Measurements from ENCODE around the gene SCNN1G. TPM values are rescaled to one million over a fixed set of nuclear protein-coding genes. Genes with fewer than 3 reads are reported as not detected.

Gene SCNN1G
- polyA plus RNA-seq, 3 donors: 35.2 to 61.2 (median 42.2) TPM

DNA sequence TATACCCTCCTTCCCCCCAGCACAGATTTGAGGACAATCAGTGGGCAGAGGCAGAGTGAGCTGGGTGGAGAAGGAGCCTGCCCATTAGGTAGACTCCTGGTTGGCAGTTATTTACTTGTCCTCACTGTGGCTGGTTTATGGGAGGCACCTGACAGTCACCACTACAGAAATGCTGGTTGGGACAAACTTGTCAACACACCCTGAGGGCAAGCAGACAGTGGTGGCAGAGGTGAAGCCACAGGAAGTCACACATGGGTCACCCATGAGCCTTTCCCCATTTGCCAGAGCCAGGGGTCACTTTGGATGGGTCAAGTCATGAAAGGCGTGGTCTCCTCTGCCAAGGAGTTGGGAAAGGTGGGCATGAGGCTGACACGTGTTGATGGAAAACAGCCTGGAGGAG, 6.4 kb downstream of the SCNN1G start:
- DNase-seq: no peak

DNA sequence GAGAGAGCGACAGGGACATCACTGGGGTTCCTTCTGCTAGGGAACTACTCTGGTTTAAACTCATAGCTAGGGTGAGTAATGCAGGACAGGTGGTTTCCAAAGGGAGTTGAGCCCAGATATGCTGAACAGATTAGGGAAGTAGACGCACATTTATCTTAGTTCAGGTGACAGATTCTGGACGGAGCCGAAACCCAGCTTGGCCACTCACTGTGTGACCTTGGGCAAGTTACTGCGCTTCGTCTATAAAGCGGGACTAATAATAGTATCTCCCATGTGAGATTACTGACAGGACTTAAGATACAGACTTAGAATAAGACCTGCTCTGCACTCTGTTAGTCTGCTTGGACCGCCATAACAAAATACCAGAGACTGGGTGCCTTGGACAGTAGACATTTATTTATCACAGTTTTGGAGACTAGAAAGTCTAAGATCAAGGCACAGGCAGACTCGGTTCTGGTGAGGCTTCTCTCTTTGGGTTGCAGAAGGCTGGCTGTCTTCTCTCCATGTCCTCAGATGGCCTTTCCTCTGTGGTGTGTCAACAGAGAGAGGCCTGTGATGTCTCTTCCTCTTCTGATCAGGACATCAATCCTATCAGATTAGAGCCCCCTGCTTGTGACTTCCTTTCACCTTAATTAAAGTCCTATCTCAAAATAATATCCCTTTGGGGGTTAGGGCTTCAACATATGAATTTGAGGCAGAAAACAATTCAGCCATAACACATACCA, 12.1 kb downstream of the SCNN1G start:
- DNase-seq: no peak

DNA sequence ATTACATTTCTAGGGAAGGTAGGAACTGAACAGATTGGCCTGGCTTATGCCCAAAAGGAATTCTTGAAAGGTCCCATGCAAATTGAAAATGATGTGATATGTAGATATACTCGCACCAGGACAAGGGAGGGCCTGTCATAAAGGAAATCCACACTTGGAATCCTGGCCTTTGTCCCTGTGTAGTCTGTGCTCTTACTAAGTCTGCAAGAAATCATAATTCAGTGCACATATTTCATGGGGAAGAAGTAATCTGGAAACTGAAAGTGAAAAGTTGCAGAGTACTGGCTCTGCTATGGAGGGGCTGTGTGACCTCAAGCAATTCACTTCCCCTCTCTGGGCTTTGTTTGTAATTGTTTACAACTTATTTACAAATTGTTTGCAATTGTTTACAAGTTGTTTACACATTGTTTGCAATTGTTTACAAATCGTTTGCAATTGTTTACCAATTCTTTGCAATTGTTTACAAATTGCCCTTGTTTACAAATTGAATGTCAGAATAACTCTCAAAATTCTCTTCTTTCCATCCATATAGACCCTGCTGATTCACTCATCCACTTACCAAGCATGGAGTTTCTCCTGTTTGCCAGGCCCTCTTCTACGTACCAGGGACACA, 12.9 kb downstream of the SCNN1G start:
- DNase-seq: no peak

DNA sequence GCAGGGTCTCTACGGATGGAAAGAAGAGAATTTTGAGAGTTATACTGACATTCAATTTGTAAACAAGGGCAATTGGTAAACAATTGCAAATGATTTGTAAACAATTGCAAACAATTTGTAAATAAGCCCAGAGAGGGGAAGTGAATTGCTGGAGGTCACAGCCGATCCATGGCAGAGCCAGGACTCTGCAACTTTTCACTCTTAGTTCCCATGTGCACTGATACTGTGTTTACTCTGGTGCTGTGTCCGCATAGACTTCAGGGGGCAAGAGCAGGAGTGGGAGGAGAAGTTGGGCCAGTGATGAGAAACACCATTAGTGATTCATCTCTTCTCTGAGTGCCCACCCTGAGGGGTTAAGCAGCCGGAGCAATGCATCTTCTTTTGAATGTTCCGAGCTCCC, 14.0 kb downstream of the SCNN1G start:
- DNase-seq: no peak

DNA sequence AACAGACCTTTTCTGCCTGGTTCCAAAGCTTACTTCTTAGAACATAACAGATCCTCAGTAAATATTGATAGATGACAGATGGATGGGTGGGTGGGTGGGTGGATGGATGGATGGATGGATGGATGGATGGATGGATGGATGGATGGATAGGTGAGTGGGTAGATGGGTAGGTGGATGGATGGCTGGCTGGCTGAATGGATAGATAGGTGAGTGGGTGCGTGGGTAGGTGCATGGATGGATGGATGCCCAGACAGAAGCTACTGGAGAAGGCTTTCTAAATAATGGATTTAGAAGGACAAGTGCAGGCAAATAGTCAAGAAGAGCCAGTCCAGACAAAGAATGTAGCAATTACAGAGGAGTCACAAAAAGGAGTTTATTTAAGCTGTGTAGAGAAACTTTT, 19.6 kb downstream of the SCNN1G start:
- DNase-seq: no peak

DNA sequence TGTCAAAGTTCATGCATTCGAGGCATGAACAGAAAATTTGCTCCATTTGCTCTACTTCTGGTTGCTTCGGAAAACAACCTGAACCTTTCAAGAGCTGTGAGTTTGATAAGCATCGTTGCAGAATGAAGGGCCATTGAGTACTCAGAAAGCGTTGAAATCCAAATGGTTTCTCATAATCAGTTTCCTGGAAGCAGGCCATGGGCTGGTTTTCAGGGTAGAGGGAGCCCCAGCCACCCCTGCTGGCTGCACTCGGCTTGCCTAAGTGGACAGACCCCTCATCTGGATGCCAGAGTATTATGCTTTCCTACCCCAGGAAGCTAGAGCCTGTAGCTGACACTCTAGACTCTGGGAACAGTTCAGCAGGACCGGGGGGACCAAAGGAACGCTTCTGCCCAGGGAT, 24.4 kb downstream of the SCNN1G start:
- DNase-seq: peak; percentile 52

DNA sequence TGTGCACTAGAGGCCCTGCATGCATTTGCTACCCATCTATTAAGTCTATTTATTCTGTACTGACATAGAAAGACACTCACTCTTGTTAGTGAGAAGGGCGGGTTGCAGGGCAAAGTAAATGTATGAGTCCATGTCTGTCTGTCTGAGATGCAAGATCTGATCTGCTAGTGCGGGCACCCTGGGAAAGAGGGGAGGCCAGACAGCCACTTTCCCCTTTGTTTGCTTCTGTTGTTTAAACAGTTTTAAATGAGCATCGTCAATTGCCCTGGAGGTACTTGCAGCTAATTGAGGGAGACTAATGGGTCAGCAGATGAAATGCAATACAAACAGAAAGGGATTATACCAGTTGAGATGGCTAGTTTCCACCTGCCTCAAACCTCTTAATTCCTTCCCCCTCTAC, 24.9 kb downstream of the SCNN1G start:
- DNase-seq: no peak

DNA sequence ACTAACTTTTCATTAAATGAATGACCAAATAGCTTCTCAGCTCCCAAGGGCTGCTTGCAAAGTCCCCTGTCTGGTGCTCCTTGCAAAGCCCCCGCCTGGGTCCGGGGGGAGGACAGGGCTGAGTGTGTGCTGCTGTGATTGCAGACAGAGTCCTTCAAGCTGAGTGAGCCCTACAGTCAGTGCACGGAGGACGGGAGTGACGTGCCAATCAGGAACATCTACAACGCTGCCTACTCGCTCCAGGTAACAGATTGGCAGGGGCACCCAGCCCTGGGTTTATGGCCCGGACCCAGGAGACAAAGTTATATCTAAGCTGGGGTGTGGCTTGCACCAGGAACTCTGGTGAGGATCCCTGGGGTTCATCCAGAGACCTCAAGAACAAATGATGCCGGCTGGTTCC, 27.1 kb downstream of the SCNN1G start:
- DNase-seq: no peak

DNA sequence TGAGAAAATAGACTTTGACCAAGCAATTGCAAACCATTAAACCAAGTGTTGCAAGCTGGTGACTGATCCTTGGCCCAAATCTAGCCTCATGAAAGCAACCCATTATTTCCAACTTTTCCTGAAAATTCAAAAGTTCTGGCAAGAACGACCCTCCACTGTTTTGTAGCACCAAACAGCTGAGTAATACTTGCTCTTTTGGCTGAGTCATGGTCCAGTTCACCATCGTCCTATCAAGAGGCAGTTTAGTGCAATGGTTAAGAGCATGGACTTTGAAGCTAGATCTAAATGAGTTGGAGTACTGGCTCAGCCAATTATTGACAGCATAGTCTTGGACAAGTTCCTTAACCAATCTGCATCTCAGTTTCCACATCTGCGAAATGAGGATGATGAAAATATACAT, 31.3 kb downstream of the SCNN1G start:
- no peak for DNase-seq

DNA sequence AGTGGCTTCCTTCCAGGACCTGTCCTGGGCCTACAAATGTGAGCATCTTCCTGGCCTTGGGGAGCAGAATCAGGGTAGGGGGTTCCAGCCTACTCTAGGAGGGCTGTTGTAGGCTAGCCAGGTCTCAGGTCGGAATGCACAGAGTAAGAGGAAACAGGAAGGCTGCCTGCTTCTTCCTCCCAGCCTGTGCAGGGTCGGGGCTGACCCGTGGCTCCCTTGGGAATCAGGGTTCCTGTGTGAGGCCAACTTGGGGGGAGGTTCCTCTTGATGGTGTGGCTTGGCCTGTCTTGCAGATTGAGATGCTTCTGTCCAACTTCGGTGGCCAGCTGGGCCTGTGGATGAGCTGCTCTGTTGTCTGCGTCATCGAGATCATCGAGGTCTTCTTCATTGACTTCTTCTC, 32.3 kb downstream of the SCNN1G start:
- DNase-seq: no peak

DNA sequence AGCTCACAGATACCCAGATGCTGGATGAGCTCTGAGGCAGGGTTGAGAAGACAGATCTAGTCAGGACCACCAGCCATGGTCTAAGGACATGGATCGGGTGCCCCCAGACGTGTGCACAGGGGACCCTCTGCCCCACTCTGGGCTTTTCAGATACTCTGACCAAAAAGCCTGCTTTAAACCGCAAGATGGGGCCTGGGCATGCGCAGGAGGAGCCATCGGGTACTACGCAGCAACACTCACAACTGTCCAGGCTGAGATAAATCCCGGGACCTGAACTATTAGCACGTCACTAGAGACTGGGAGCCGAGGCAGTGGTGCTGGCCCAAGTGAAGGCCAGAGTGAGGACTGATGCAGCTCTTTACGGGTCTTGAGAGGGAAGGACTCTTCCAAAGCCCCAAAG, 32.9 kb downstream of the SCNN1G start:
- no peak for DNase-seq

DNA sequence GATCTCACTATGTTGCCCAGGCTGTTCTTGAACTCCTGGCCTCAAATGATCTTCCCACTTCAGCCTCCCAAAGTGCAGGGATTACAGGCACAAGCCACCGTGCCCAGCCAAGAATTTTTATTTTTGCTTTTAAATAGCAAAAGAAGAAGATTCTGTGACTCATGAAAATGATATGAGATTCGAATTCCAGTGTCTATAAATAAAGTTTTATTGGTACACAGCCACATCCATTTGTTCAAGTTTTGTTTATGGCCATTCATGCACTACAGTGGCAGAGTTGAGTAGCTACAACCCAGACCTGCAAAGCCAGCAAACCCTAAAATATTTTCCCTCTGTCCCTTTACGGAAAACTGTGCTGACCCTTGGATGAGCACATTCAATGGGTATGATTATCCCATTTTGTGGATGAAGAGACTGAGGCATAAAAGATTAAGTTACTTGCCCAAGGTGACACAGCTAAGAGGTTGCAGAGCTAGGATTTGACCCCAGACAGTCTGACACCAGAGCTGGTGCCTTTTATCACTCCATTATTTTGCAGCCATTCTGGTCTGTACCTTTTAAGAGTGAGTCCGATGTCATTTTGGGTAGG, 34.2 kb downstream of the SCNN1G start:
- no peak for DNase-seq

DNA sequence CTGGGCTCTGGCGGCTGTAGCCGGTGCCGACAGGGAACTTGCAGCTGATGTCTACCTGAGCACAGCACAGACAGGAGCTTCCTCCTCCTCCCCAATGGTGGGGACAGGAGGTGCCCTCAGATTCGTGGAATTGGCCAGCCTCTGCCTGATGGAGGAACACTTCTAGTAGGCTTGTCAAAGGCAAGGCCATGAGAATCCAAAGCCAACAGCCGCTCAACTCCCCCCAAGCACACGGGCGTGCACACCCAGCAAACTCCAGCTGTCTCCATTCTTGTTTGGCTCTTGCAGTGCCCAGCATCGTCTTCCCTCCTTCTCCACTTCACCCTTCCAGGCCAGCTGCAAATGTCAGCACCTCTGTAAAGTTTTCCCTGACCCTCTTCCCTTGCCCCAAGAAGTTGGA, 35.1 kb downstream of the SCNN1G start:
- no peak for DNase-seq

DNA sequence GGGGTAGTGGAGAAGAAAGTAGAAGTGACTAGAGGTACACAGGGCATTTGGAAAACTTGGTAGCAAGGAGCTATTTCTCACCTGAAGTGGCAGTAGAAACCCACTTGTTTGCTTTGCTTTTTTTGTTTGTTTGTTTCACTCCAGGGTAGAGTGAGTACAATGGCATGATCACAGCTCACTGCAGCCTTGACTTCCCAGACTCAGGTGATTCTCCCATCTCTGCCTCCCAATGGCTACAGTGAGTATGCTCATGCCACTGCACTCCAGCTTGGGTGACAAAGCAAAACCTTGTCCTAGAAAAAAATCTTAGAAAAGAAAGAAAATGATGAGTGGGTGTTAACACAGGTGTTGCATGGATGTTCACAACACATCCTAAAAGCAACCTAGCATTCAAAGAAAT, 40.4 kb downstream of the SCNN1G start:
- DNase-seq: no peak

DNA sequence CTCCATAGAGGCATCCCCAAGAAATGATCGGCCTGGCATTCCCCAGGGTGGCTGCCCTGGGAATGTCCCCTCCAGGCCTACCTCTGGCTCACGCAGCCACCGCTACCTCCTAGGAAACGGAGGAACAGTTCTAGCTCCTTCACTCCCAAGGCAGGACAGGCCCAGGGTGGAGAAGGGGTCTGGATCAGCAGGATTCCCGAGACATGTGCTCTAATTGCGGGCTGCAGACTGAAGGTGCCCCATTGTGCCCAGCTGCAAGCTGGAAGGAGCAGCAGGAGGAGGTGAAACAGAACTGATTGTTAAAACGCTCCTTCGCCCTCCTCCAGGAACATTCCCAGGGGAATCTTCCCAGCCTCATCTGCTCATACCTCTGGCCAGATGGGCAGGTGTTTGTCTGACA, 40.8 kb downstream of the SCNN1G start:
- no peak for DNase-seq

DNA sequence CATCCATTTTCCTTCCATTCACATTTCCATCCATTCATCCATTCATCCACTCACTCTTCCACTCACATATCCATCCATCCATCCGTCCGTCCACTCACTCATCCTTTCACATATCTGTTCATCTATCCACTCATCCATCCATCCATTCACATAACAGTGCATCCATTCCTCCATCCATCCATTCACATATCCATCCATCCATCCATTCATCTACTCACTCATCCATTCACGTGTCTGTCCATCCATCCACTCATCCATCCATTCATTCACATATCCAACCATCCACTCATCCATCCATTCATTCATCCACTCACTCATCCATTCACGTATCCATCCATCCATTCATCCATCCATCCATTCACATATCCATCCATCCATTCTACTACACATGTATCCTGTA, 42.6 kb downstream of the SCNN1G start:
- DNase-seq: no peak

DNA sequence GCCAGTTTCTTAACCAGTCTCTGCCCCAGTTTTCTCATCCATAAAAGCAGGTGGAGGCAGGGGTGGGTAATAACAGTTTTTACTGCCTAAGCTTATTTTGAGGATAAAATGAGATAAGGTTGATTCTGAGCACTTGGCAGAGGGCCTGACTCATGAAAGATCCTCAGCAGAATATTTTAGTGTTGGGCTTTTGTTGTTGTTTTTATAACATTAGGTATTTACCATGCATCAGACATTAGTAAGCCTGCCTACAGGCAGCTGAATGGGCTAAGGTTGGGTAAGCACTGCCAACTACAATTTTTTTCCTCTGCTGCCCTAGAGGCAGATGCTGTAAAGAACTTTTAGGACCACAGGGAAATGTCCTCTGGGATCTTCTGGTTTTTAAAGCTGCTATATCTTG, 43.1 kb downstream of the SCNN1G start:
- no peak for DNase-seq

DNA sequence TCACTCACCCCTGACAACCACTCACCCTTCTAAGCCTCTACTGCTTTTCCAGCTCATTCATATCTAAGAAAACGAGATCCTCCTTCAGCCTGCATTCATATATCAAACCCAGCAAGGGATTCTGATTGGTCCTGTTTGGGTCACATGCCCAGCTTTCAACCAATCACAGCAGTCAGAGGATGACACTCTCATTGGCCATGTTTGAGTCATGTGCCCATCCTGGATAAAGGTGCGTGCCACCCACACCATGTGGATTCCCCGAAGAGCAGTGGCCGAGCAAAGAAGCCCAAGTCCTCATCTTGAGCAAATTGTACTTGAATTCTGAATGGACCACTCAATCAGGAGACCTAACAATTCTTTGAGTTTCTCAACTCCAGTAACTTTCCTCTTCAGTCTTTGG, 45.0 kb downstream of the SCNN1G start:
- DNase-seq: no peak

DNA sequence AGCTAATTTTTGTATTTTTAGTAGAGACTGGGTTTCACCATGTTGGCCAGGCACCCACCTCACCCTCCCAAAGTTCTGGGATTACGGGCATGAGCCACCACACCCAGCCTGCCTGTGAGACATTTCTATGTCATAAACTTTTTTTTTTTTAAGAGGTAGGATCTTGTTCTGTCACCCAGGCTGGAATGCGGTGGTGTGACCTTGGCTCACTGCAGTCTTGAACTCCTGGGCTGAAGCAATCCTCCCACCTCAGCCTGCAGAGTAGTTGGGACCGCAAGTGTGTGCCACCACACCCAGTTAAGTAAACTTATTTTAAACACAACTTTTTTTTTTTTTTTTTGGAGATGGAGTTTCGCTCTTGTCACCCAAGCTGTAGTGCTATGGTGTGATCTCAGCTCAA, 47.2 kb downstream of the SCNN1G start:
- DNase-seq: no peak

DNA sequence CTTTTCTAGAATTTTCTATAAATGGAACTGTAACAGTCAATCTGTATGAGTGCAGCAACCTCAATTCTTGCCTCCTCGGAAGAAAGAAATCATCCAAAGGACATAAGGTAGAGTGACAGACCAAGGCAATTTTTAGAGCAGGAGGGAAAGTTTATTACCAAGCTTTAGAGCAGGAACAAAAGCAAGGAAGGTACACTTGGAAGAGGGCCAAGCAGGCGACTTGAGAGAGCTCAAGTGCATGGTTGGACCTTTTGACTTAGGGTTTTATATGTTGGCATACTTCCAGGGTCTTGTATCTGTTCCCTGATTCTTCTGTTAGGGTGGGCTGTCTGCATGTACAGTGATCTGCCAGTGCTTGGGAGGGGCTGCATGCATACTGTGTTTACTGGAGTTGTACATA, 50.3 kb downstream of the SCNN1G start:
- DNase-seq: no peak

DNA sequence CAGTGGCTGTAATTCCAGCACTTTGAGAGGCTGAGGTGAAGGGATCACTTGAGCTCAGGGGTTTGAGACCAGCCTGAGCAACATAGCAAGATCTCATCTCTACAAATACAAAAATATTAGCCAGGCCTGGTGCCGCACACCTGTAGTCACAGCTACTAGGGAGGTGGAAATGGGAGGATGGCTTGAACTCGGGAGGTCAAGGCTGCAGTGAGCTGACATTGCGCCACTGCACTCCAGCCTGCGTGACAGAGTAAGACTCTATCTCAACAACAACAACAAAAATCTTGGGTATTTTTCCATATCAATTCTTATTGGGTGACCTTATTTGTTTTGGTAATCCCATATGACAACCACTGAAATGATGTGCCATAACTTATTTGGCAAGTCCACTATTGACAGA, 52.6 kb downstream of the SCNN1G start:
- DNase-seq: no peak

DNA sequence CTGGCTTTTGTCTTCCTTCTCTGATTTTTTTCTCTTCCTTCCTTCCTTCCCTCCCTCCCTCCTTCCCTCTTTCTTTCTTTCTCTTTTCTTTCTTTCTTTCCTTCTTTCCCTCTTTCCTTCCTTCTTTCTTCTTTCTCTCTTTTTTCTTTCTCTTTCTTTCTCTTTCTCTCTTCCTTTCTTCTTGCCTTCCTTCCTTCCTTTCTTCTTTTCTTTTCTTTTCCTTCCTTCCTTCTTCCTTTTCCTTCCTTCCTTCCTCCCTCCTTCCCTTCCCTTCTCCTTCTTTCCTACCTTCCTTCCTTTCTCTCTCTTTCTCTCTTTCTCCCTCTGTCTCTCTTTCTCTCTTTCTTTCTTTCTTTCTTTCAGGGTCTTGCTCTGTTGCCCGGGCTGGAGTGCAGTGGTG, 54.4 kb downstream of the SCNN1G start:
- no peak for DNase-seq

DNA sequence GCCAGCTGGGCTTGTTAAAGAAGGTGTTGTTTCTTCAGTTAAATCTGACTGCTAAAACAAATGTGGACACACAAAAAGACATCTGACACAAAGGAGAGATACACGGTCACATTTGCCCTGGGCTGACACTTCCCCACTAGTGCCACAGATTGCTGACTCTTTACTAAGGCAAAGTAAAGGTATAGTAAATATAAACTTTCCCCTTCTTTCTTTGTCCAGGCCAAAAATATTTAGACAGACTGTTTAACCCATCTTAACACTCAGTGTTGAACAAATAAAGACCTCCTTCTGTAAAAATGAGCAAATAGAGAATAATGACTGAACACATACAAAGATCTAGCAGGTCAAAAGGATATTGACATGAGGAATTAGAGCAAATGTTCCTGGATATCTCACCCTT, 58.4 kb downstream of the SCNN1G start:
- no peak for DNase-seq

DNA sequence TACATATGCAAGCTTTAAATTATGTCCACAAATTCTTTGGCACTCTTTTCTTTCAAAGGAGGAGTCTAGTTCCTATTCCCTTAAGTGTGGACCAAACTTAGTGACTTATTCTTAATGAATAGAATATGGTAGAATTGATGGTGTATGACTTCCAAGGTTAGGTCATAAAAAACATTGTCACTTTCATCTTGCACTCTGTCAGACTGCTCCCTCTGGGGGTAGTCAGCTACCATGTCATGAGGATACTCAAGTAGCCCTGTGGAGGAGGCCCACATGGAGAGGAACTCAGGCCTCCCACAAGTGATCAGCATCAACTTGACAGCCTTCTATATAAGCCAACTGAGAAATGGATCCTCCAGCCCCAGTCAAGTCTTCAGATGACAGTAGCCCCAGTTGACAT, 61.6 kb downstream of the SCNN1G start:
- DNase-seq: no peak
